Fibroblast of villous mesenchyme (primary cell): Measurements from ENCODE around the gene CBFB. TPM values are rescaled to one million over a fixed set of nuclear protein-coding genes. Genes with fewer than 3 reads are reported as not detected.

Source experiments
- DNase-seq: peaks from one replicate; pipeline ENCODE4 v3.0.0-alpha.2; 2010; ENCODE audit warnings: low read depth
- H3K4me3 ChIP-seq: 2 replicates; pipeline ENCODE4 v1.5.1; 2011; ENCODE audit warnings: low read depth, mild to moderate bottlenecking, low read length
- CTCF ChIP-seq: IDR thresholded peaks from 2 replicates; pipeline ENCODE4 v1.5.1; 2012; ENCODE audit warnings: low read depth, mild to moderate bottlenecking, low read length; ENCODE audit not compliant: insufficient read depth
- total RNA-seq: library from RNA; depleted of rRNA; stranded (reverse); fragments of >200 nt; gene quantifications from 2 replicates; pipeline ENCODE4 v1.2.3, GENCODE V29; 2012

Gene CBFB
- total RNA-seq, 1 donor: 91.5 TPM

- H3K4me3 ChIP-seq: peak within 1 kb of the TSS; percentile 87
- peak; percentile 88 for DNase-seq
- no peak for TF ChIP-seq CTCF
Measured at GRCh38 chr16:67109407-67110135, 80.6 kb downstream of the CBFB start, which contains the start of gene PHAF1. TSS of gene PHAF1 (plus strand) at chr16:67109941. CDS start at chr16:67110176, 235 bp downstream.

GRCh38 chr16:67111951-67112444, 83.0 kb downstream of the CBFB start:
- H3K4me3 ChIP-seq: no peak overlapping the region
- TF ChIP-seq CTCF: no peak
- DNase-seq: no peak

GRCh38 chr16:67112591-67113399, 83.8 kb downstream of the CBFB start:
- TF ChIP-seq CTCF: no peak
- DNase-seq: no peak
- no peak overlapping the region for H3K4me3 ChIP-seq

- no peak overlapping the region for H3K4me3 ChIP-seq
- DNase-seq: peak; percentile 42
Measured at GRCh38 chr16:67114793-67115192, 85.8 kb downstream of the CBFB start.

GRCh38 chr16:67115639-67116038, 86.7 kb downstream of the CBFB start:
- no peak overlapping the region for H3K4me3 ChIP-seq
- peak; percentile 78 for DNase-seq
- TF ChIP-seq CTCF: no peak

More at GRCh38 chr16:67114793-67115192, 85.8 kb downstream of the CBFB start:
- no peak for TF ChIP-seq CTCF

GRCh38 chr16:67116388-67117311, 87.7 kb downstream of the CBFB start:
- no peak for TF ChIP-seq CTCF
- DNase-seq: no peak
- H3K4me3 ChIP-seq: no peak overlapping the region
